GM18951 (cell line): ENCODE data around the gene PCDHGA7.
"Not testable (repeated sequence)": the region's sequence is repeated elsewhere in the genome, so short reads cannot be mapped to it uniquely, and the experiment has no call there.

Experiments
- POLR2A ChIP-seq: IDR thresholded peaks from 4 replicates; pipeline ENCODE4 v1.6.1; 2011; ENCODE audit warnings: mild to moderate bottlenecking; ENCODE audit not compliant: insufficient read length, insufficient read depth; ENCODE audit errors: extremely low read depth
- in situ Hi-C: fragments of 300-500 bp; cut with MboI; formaldehyde crosslinking; loops from one replicate; pipeline ENCODE4 v1.12.0; 2022; ENCODE audit warnings: low sequenced_read_pairs, mixed read lengths, inconsistent platforms; ENCODE audit not compliant: unreplicated experiment

Gene PCDHGA7

GRCh38 chr5:141419074-141419880, 36.7 kb downstream of the PCDHGA7 start:
- in situ Hi-C loops, result loop anchor here (5.0 kb wide), 1 partner anchor 143 kb away; no protein-coding TSS in a partner anchor

GRCh38 chr5:141420855-141421488, 38.4 kb downstream of the PCDHGA7 start, which contains the start of gene PCDHGA11:
TSS of gene PCDHGA11 (plus strand) at chr5:141421051. CDS start at chr5:141421228, 177 bp downstream.
- TF ChIP-seq POLR2A, result no peak
- in situ Hi-C loops, result no loop called here

More at GRCh38 chr5:141419074-141419880, 36.7 kb downstream of the PCDHGA7 start:
- no peak for TF ChIP-seq POLR2A

GRCh38 chr5:141421489-141421855, 38.9 kb downstream of the PCDHGA7 start:
- in situ Hi-C loops, result no loop called here
- no peak for TF ChIP-seq POLR2A

- TF ChIP-seq POLR2A, result no peak
- in situ Hi-C loops, result no loop called here
These were observed 40.3 kb downstream of the PCDHGA7 start for GRCh38 chr5:141422742-141423291.

GRCh38 chr5:141427783-141428426, 45.4 kb downstream of the PCDHGA7 start:
- in situ Hi-C loops, result no loop called here

GRCh38 chr5:141430332-141431113, 48.0 kb downstream of the PCDHGA7 start, which contains the start of gene PCDHGA12:
TSS of gene PCDHGA12 (plus strand) at chr5:141430507. CDS start at chr5:141430760, 253 bp downstream.
- in situ Hi-C loops, result no loop called here
- no peak for TF ChIP-seq POLR2A

More at GRCh38 chr5:141427783-141428426, 45.4 kb downstream of the PCDHGA7 start:
- TF ChIP-seq POLR2A, result no peak

- in situ Hi-C loops, result no loop called here
- TF ChIP-seq POLR2A, result peak; percentile 44
These were observed 48.7 kb downstream of the PCDHGA7 start for GRCh38 chr5:141431286-141431685.

- in situ Hi-C loops, result not testable (repeated sequence)
These were observed 49.8 kb downstream of the PCDHGA7 start for GRCh38 chr5:141432308-141432707.

GRCh38 chr5:141432726-141433125, 50.2 kb downstream of the PCDHGA7 start:
- in situ Hi-C loops, result not testable (repeated sequence)

GRCh38 chr5:141434006-141434405, 51.5 kb downstream of the PCDHGA7 start:
- in situ Hi-C loops, result no loop called here
- TF ChIP-seq POLR2A, result no peak
